ENCODE results near the gene DNMT1. TPM values are rescaled to one million over a fixed set of nuclear protein-coding genes. Genes with fewer than 3 reads are reported as not detected.

Gene DNMT1
- total RNA-seq, 5 donors from 2014 or later (not counting 1 experiment from before 2014, with no cell fraction given): 199 to 245 (median 235) TPM

- H3K36me3 Mint-ChIP-seq: peaks cover 26% of the 10 kb centered on the region
- no peak overlapping the region for H3K4me3 ChIP-seq (ENCODE audit: control insufficient read depth in 1 of 2, extremely low read depth in 1 of 2, low read length in 1 of 2)
- no peak overlapping the region for H3K27ac ChIP-seq (ENCODE audit: low read length)
- no peak for ATAC-seq (replicated peaks in 1 of 4)
- peaks cover 14 to 25% (median 16%) of the 10 kb centered on the region in 3 donors for H3K4me1 Mint-ChIP-seq
- H3K27ac Mint-ChIP-seq: peak overlapping the region in 1 of 2 donors; percentile 52
- no peak overlapping the region for H3K4me3 Mint-ChIP-seq
- H3K4me1 ChIP-seq (ENCODE audit: control insufficient read depth in 1 of 2, extremely low read depth in 1 of 2, insufficient read depth in 2 of 2, low read length in 2 of 2): peaks cover 4 to 31% of the 10 kb centered on the region in 2 experiments
- DNase-seq: no peak
- no peaks in the 10 kb centered on the region for H3K27me3 Mint-ChIP-seq
- ChIA-PET POLR2A (no interaction called here), CTCF (no interaction called here)
- WGBS (ENCODE audit: insufficient coverage): 94% methylated on average over 19 of the region's 22 CpGs
- H3K9me3 Mint-ChIP-seq: no peaks in the 10 kb centered on the region
- no peaks in the 10 kb centered on the region for H3K27me3 ChIP-seq (replicated peaks in 1 of 2; ENCODE audit: control insufficient read depth in 2 of 2, extremely low read depth in 1 of 2, insufficient read depth in 2 of 2, low read length in 1 of 2)
- H3K36me3 ChIP-seq (ENCODE audit: control insufficient read depth in 2 of 2, extremely low read depth in 1 of 2, insufficient read depth in 1 of 2, low read length in 1 of 2): peaks cover 10 to 37% of the 10 kb centered on the region in 2 donors
- no peaks in the 10 kb centered on the region for H3K9me3 ChIP-seq
Measured at GRCh38 chr19:10093295-10094186, 101.2 kb downstream of the DNMT1 start.

GRCh38 chr19:10092648-10093294 is 102.0 kb downstream of the DNMT1 start:
- Mint-ChIP-seq H3K4me3 (no peak overlapping the region), H3K36me3 (peaks cover 26% of the 10 kb centered on the region), H3K27me3 (no peaks in the 10 kb centered on the region), H3K4me1 (peaks cover 12 to 20% (median 16%) of the 10 kb centered on the region in 3 donors), H3K27ac (peak overlapping the region in 1 of 2 donors; percentile 52), H3K9me3 (no peaks in the 10 kb centered on the region)
- Histone ChIP-seq H3K27ac (ENCODE audit: low read length) (no peak overlapping the region), H3K4me3 (ENCODE audit: control insufficient read depth in 1 of 2, extremely low read depth in 1 of 2, low read length in 1 of 2) (no peak overlapping the region), H3K4me1 (ENCODE audit: control insufficient read depth in 1 of 2, extremely low read depth in 1 of 2, insufficient read depth in 2 of 2, low read length in 2 of 2) (peaks cover 4 to 24% of the 10 kb centered on the region in 2 experiments), H3K27me3 (replicated peaks in 1 of 2; ENCODE audit: control insufficient read depth in 2 of 2, extremely low read depth in 1 of 2, insufficient read depth in 2 of 2, low read length in 1 of 2) (no peaks in the 10 kb centered on the region), H3K36me3 (ENCODE audit: control insufficient read depth in 2 of 2, extremely low read depth in 1 of 2, insufficient read depth in 1 of 2, low read length in 1 of 2) (peaks cover 10 to 37% of the 10 kb centered on the region in 2 donors), H3K9me3 (no peaks in the 10 kb centered on the region)
- no peak for DNase-seq
- ChIA-PET CTCF (no interaction called here), POLR2A (no interaction called here)
- 90% methylated on average over 1 of the region's 9 CpGs for WGBS (ENCODE audit: insufficient coverage)
- no peak for ATAC-seq (replicated peaks in 1 of 4)

GRCh38 chr19:10091895-10092641 is 102.7 kb downstream of the DNMT1 start:
- Histone ChIP-seq H3K4me3 (ENCODE audit: control insufficient read depth in 1 of 2, extremely low read depth in 1 of 2, low read length in 1 of 2) (no peak overlapping the region), H3K27ac (ENCODE audit: low read length) (no peak overlapping the region), H3K36me3 (ENCODE audit: control insufficient read depth in 2 of 2, extremely low read depth in 1 of 2, insufficient read depth in 1 of 2, low read length in 1 of 2) (peaks cover 10 to 37% of the 10 kb centered on the region in 2 donors), H3K4me1 (ENCODE audit: control insufficient read depth in 1 of 2, extremely low read depth in 1 of 2, insufficient read depth in 2 of 2, low read length in 2 of 2) (peaks cover 4 to 25% of the 10 kb centered on the region in 2 experiments), H3K27me3 (replicated peaks in 1 of 2; ENCODE audit: control insufficient read depth in 2 of 2, extremely low read depth in 1 of 2, insufficient read depth in 2 of 2, low read length in 1 of 2) (no peaks in the 10 kb centered on the region), H3K9me3 (no peaks in the 10 kb centered on the region)
- Mint-ChIP-seq H3K4me1 (peaks cover 15 to 23% (median 18%) of the 10 kb centered on the region in 3 donors), H3K4me3 (no peak overlapping the region), H3K9me3 (no peaks in the 10 kb centered on the region), H3K27me3 (no peaks in the 10 kb centered on the region), H3K27ac (peak overlapping the region; percentile 16 to 53), H3K36me3 (peaks cover 33% of the 10 kb centered on the region)
- ChIA-PET CTCF (no interaction called here), POLR2A (no interaction called here)
- DNase-seq (no peak), ATAC-seq (replicated peaks in 1 of 4) (no peak)
- 93% methylated on average over 12 of the region's 13 CpGs for WGBS (ENCODE audit: insufficient coverage)

- H3K27ac ChIP-seq (ENCODE audit: low read length): no peak overlapping the region
- peaks cover 0 to 3% of the 10 kb centered on the region in 2 experiments for H3K27me3 ChIP-seq (replicated peaks in 1 of 2; ENCODE audit: control insufficient read depth in 2 of 2, extremely low read depth in 1 of 2, insufficient read depth in 2 of 2, low read length in 1 of 2)
- Mint-ChIP-seq H3K27ac (peak overlapping the region; percentile 16 to 53), H3K36me3 (peaks cover 33% of the 10 kb centered on the region), H3K4me1 (peaks cover 9 to 21% (median 17%) of the 10 kb centered on the region in 3 donors), H3K4me3 (no peak overlapping the region), H3K9me3 (no peaks in the 10 kb centered on the region), H3K27me3 (no peaks in the 10 kb centered on the region)
- no peaks in the 10 kb centered on the region for H3K9me3 ChIP-seq
- ChIA-PET POLR2A (no interaction called here), CTCF (no interaction called here)
- ATAC-seq (replicated peaks in 1 of 4) (no peak), DNase-seq (no peak)
- 91% methylated on average over 17 of the region's 17 CpGs for WGBS (ENCODE audit: insufficient coverage)
- peaks cover 0 to 25% of the 10 kb centered on the region in 2 experiments for H3K4me1 ChIP-seq (ENCODE audit: control insufficient read depth in 1 of 2, extremely low read depth in 1 of 2, insufficient read depth in 2 of 2, low read length in 2 of 2)
- H3K36me3 ChIP-seq (ENCODE audit: control insufficient read depth in 2 of 2, extremely low read depth in 1 of 2, insufficient read depth in 1 of 2, low read length in 1 of 2): peaks cover 10 to 37% of the 10 kb centered on the region in 2 donors
- H3K4me3 ChIP-seq (ENCODE audit: control insufficient read depth in 1 of 2, extremely low read depth in 1 of 2, low read length in 1 of 2): no peak overlapping the region
Measured at GRCh38 chr19:10091370-10091687, 103.4 kb downstream of the DNMT1 start.

GRCh38 chr19:10089801-10090375 is 104.9 kb downstream of the DNMT1 start:
- Mint-ChIP-seq H3K4me1 (peaks cover 9 to 21% (median 16%) of the 10 kb centered on the region in 3 donors), H3K27ac (peak overlapping the region in 1 of 2 donors; percentile 41), H3K27me3 (no peaks in the 10 kb centered on the region), H3K36me3 (peaks cover 33% of the 10 kb centered on the region), H3K4me3 (peak overlapping the region in 1 of 3 donors; percentile 21), H3K9me3 (no peaks in the 10 kb centered on the region)
- ATAC-seq (replicated peaks in 1 of 4) (no peak), DNase-seq (no peak)
- Histone ChIP-seq H3K36me3 (ENCODE audit: control insufficient read depth in 2 of 2, extremely low read depth in 1 of 2, insufficient read depth in 1 of 2, low read length in 1 of 2) (peaks cover 10 to 37% of the 10 kb centered on the region in 2 donors), H3K27me3 (replicated peaks in 1 of 2; ENCODE audit: control insufficient read depth in 2 of 2, extremely low read depth in 1 of 2, insufficient read depth in 2 of 2, low read length in 1 of 2) (peaks cover 0 to 3% of the 10 kb centered on the region in 2 experiments), H3K9me3 (no peaks in the 10 kb centered on the region), H3K4me1 (ENCODE audit: control insufficient read depth in 1 of 2, extremely low read depth in 1 of 2, insufficient read depth in 2 of 2, low read length in 2 of 2) (peaks cover 0 to 25% of the 10 kb centered on the region in 2 experiments), H3K4me3 (ENCODE audit: control insufficient read depth in 1 of 2, extremely low read depth in 1 of 2, low read length in 1 of 2) (no peak overlapping the region), H3K27ac (ENCODE audit: low read length) (no peak overlapping the region)
- POLR2A ChIA-PET: interaction anchor here in 1 of 2 donors (0.6 kb wide), 1 partner anchor 23 kb away, joined by 3 read pairs; no protein-coding TSS in a partner anchor
- CTCF ChIA-PET: no interaction called here
- WGBS (ENCODE audit: insufficient coverage): 96% methylated on average over 14 of the region's 15 CpGs
